NT2/D1 (cell line): ENCODE data around the gene HACD2.
A peak's percentile ranks its signal among the peaks of the same experiment; 100 is the strongest.

Experiments
- DNase-seq: peaks from one replicate; pipeline ENCODE4 v3.0.0-alpha.2; 2011; ENCODE audit warnings: low read depth, low spot score
- H3K27me3 ChIP-seq: 2 replicates; pipeline ENCODE4 v1.6.0; 2011; ENCODE audit warnings: mild to moderate bottlenecking; ENCODE audit not compliant: insufficient read length, insufficient read depth
- H3K36me3 ChIP-seq: 2 replicates; pipeline ENCODE4 v1.6.1; 2011; ENCODE audit warnings: mild to moderate bottlenecking, low read length, mixed read lengths; ENCODE audit not compliant: insufficient read depth, insufficient read length
- H3K4me1 ChIP-seq: 2 replicates; pipeline ENCODE4 v1.5.1; 2011; ENCODE audit not compliant: insufficient read depth, insufficient read length
- H3K4me3 ChIP-seq: 2 replicates; pipeline ENCODE4 v1.5.1; 2011; ENCODE audit warnings: low read depth; ENCODE audit not compliant: insufficient read length
- H3K9ac ChIP-seq: 2 replicates; pipeline ENCODE4 v1.6.0; 2011; ENCODE audit warnings: low read depth; ENCODE audit not compliant: insufficient read length
- H3K9me3 ChIP-seq: 2 replicates; pipeline ENCODE4 v1.5.1; 2011; ENCODE audit warnings: mild to moderate bottlenecking, low read length; ENCODE audit not compliant: insufficient read depth
- SUZ12 ChIP-seq: IDR thresholded peaks from 2 replicates; pipeline ENCODE4 v1.6.1; 2011; ENCODE audit not compliant: insufficient read length, insufficient read depth; ENCODE audit errors: extremely low read depth
- YY1 ChIP-seq: IDR thresholded peaks from 2 replicates; pipeline ENCODE4 v1.6.1; 2011; ENCODE audit not compliant: insufficient read length, insufficient read depth
- ZNF274 ChIP-seq: IDR thresholded peaks from 2 replicates; pipeline ENCODE4 v1.6.1; 2011; ENCODE audit warnings: mild to moderate bottlenecking, low read depth, low read length

Gene HACD2

GRCh38 chr3:123584988-123585937 is at the start of gene HACD2:
HACD2 (minus strand) TSS chr3:123585053; CDS start chr3:123585027, 26 bp downstream.
- peak; percentile 95 for DNase-seq
- Histone ChIP-seq H3K36me3 (peaks cover 43% of the 10 kb centered on the region), H3K4me1 (no peaks in the 10 kb centered on the region), H3K9me3 (peaks cover 34% of the 10 kb centered on the region), H3K4me3 (peak within 1 kb of the TSS; percentile 90), H3K9ac (peak within 1 kb of the TSS; percentile 92), H3K27me3 (no peaks in the 10 kb centered on the region)
- TF ChIP-seq SUZ12 (no peak), YY1 (peak; percentile 99), ZNF274 (no peak)

DNA sequence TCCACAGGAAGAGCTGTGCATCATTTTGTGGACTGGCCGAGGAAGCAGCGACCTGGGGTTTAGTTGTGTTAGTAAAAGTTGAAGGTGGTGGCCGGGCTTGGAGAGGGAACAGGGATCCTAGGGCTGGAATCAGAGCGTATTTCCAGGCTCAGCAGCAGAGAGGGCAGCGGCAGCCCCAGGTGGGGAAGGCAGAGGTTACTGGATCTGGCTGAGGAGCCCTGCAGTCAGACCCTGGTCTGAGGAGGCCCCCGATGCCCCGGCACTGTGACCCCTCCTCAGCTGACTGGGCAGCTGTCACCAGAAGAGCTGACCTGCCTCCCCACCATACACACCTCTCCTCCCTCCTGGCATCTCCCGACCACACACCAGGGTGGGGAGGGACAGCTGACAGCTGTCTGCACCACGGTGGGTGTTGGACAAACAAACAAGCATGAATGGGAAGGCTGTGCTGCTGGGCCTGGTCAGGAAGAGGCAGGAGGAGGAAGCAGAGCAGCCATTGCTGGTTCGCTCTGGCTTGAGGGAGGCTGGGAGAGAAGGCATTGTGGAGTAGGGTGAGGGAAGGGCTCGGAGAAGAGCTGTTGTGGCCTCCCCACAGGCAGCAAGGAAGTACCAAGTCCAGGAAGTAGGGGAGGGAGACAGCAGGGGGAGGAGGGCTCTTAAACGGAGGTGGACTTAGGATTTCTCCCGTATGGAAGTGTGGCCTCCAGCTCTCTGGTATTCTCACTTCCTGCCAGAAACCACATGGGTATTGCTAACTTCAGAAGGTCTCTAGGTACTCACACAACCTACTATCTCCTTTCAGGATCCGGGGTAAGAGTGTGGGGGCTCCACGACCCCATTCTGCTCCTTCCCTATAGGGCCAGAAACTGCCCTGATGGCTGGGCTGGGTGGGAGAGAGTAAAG is 49.5 kb upstream of the HACD2 start:
- Histone ChIP-seq H3K27me3 (no peaks in the 10 kb centered on the region), H3K4me1 (peaks cover 13% of the 10 kb centered on the region), H3K4me3 (no peak overlapping the region), H3K9ac (no peak overlapping the region), H3K9me3 (no peaks in the 10 kb centered on the region), H3K36me3 (peaks cover 34% of the 10 kb centered on the region)
- no peak for DNase-seq
- TF ChIP-seq SUZ12 (no peak), ZNF274 (no peak), YY1 (no peak)

GRCh38 chr3:123633530-123633929 is 48.7 kb upstream of the HACD2 start:
- Histone ChIP-seq H3K4me1 (peaks cover 12% of the 10 kb centered on the region), H3K4me3 (no peak overlapping the region), H3K9ac (no peak overlapping the region), H3K27me3 (no peaks in the 10 kb centered on the region), H3K9me3 (no peaks in the 10 kb centered on the region), H3K36me3 (peaks cover 39% of the 10 kb centered on the region)
- DNase-seq = no peak
- TF ChIP-seq SUZ12 = no peak
- no peak for TF ChIP-seq ZNF274
- TF ChIP-seq YY1 = no peak

DNA sequence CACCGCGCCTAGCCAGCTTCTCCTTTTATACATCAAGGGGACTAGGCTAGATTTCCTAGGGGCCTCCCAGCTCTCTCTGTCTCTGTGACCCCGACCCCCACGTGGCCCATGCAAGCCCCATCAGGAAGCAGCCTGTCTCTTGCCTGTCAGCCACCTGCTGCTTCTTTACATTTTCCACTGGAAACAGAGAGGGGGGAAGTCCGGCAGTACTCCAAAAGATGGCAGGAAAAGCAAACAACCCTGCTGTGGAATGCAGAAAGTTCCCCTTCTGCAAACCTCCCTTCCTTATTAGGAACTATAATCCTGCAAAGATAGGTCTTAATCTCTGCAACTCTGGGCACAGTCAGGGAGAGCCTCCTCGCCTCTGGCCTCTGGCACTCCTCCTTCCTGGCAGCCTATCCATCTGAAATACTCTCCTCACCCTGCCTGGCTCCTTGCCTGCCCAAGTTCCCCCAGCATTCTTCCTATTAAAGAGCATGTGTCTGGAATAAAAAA is 47.4 kb upstream of the HACD2 start:
- no peak overlapping the region for H3K9ac ChIP-seq
- peaks cover 39% of the 10 kb centered on the region for H3K36me3 ChIP-seq
- no peak for TF ChIP-seq SUZ12
- no peak for TF ChIP-seq YY1
- TF ChIP-seq ZNF274 = no peak
- no peak overlapping the region for H3K4me3 ChIP-seq
- DNase-seq = no peak
- no peaks in the 10 kb centered on the region for H3K9me3 ChIP-seq
- H3K27me3 ChIP-seq = no peaks in the 10 kb centered on the region
- H3K4me1 ChIP-seq = peaks cover 12% of the 10 kb centered on the region

GRCh38 chr3:123629747-123630047 is 44.8 kb upstream of the HACD2 start:
- Histone ChIP-seq H3K4me3 (no peak overlapping the region), H3K9ac (no peak overlapping the region), H3K27me3 (no peaks in the 10 kb centered on the region), H3K9me3 (no peaks in the 10 kb centered on the region), H3K36me3 (peaks cover 47% of the 10 kb centered on the region), H3K4me1 (peaks cover 6% of the 10 kb centered on the region)
- no peak for TF ChIP-seq SUZ12
- no peak for TF ChIP-seq ZNF274
- no peak for TF ChIP-seq YY1
- DNase-seq = no peak

GRCh38 chr3:123628996-123629746 is 44.3 kb upstream of the HACD2 start:
- H3K9ac ChIP-seq = no peak overlapping the region
- no peaks in the 10 kb centered on the region for H3K9me3 ChIP-seq
- no peak for DNase-seq
- H3K36me3 ChIP-seq = peaks cover 42% of the 10 kb centered on the region
- H3K4me3 ChIP-seq = no peak overlapping the region
- H3K4me1 ChIP-seq = peaks cover under 1% of the 10 kb centered on the region
- H3K27me3 ChIP-seq = no peaks in the 10 kb centered on the region
- no peak for TF ChIP-seq ZNF274
- TF ChIP-seq YY1 = no peak
- no peak for TF ChIP-seq SUZ12
